Measurements from ENCODE around the gene KCTD4. TPM values are rescaled to one million over a fixed set of nuclear protein-coding genes. Genes with fewer than 3 reads are reported as not detected.
A peak's percentile ranks its signal among the peaks of the same experiment; 100 is the strongest.

Gene KCTD4
- total RNA-seq, 1 experiment from 2014 or later: not detected

- H3K9ac ChIP-seq (ENCODE audit: low read length): no peak overlapping the region
- ATAC-seq (no peak), DNase-seq (no peak)
- no peaks in the 10 kb centered on the region for H3K9me3 ChIP-seq (ENCODE audit: low read length)
- peaks cover 48% of the 10 kb centered on the region for H3K79me2 ChIP-seq (ENCODE audit: low read length)
- CTCF ChIA-PET: no interaction called here
- TF ChIP-seq EZH2phosphoT487 (IDR thresholded peaks at IDR 0.05; ENCODE audit: borderline replicate concordance, low read length) (no peak), CTCF (conservative IDR thresholded peaks at IDR 0.05; ENCODE audit: low read depth, low read length) (no peak), EZH2 (IDR thresholded peaks at IDR 0.05; ENCODE audit: low read length, unreplicated experiment) (no peak)
- peaks cover 18% of the 10 kb centered on the region for H3K4me1 ChIP-seq (ENCODE audit: insufficient read depth, low read length)
- no peak overlapping the region for H3K27ac ChIP-seq (ENCODE audit: low read length)
- no peaks in the 10 kb centered on the region for H3F3A ChIP-seq (ENCODE audit: low read length, unreplicated experiment)
- H3K36me3 ChIP-seq (ENCODE audit: low read depth, low read length): no peaks in the 10 kb centered on the region
- no peak overlapping the region for H3K4me3 ChIP-seq (ENCODE audit: low read length)
- H2AFZ ChIP-seq (ENCODE audit: low read length): no peak overlapping the region
- POLR2A ChIA-PET (ENCODE audit: unreplicated experiment): interaction anchor here (0.6 kb wide), 1 partner anchor 156 kb away, joined by 3 read pairs; the partner anchor contains the start of gene TPT1
- intact Hi-C loops (cut with micrococcal nuclease): no loop called here
- BruUV-seq (replicated peaks): no TSS peak
- no peaks in the 10 kb centered on the region for H3K9me2 ChIP-seq (replicated peaks; ENCODE audit: low read length)
- no peaks in the 10 kb centered on the region for H3K27me3 ChIP-seq (ENCODE audit: low read length)
- no peaks in the 10 kb centered on the region for H4K20me1 ChIP-seq (ENCODE audit: low read length)
- no peak overlapping the region for H3K4me2 ChIP-seq (ENCODE audit: low read length)
Observed at GRCh38 chr13:45184693-45185092, 16.2 kb downstream of the KCTD4 start.

- TF ChIP-seq EZH2 (IDR thresholded peaks at IDR 0.05; ENCODE audit: low read length, unreplicated experiment) (no peak), CTCF (conservative IDR thresholded peaks at IDR 0.05; ENCODE audit: low read depth, low read length) (no peak), EZH2phosphoT487 (IDR thresholded peaks at IDR 0.05; ENCODE audit: borderline replicate concordance, low read length) (no peak)
- Histone ChIP-seq H3K36me3 (ENCODE audit: low read depth, low read length) (no peaks in the 10 kb centered on the region), H2AFZ (ENCODE audit: low read length) (no peak overlapping the region), H3K4me1 (ENCODE audit: insufficient read depth, low read length) (peaks cover 35% of the 10 kb centered on the region), H4K20me1 (ENCODE audit: low read length) (no peaks in the 10 kb centered on the region), H3K9ac (ENCODE audit: low read length) (no peak overlapping the region), H3K9me3 (ENCODE audit: low read length) (no peaks in the 10 kb centered on the region), H3K27ac (ENCODE audit: low read length) (peak overlapping the region; percentile 62), H3F3A (ENCODE audit: low read length, unreplicated experiment) (no peaks in the 10 kb centered on the region), H3K9me2 (replicated peaks; ENCODE audit: low read length) (no peaks in the 10 kb centered on the region), H3K27me3 (ENCODE audit: low read length) (no peaks in the 10 kb centered on the region), H3K79me2 (ENCODE audit: low read length) (peaks cover 71% of the 10 kb centered on the region), H3K4me3 (ENCODE audit: low read length) (no peak overlapping the region), H3K4me2 (ENCODE audit: low read length) (peak overlapping the region; percentile 42)
- CTCF ChIA-PET: no interaction called here
- ATAC-seq (peak; percentile 70), DNase-seq (peak; percentile 42)
- POLR2A ChIA-PET (ENCODE audit: unreplicated experiment): interaction anchor here (0.6 kb wide), 1 partner anchor 111 kb away, joined by 5 read pairs; no protein-coding TSS in a partner anchor
- no TSS peak for BruUV-seq (replicated peaks)
- intact Hi-C loops (cut with micrococcal nuclease): no loop called here
Observed at GRCh38 chr13:45180713-45181601, 19.9 kb downstream of the KCTD4 start.

GRCh38 chr13:45180303-45180702 lies 20.5 kb downstream of the KCTD4 start:
- intact Hi-C loops (cut with micrococcal nuclease): no loop called here
- peaks cover 35% of the 10 kb centered on the region for H3K4me1 ChIP-seq (ENCODE audit: insufficient read depth, low read length)
- no peaks in the 10 kb centered on the region for H4K20me1 ChIP-seq (ENCODE audit: low read length)
- H3K4me3 ChIP-seq (ENCODE audit: low read length): no peak overlapping the region
- POLR2A ChIA-PET (ENCODE audit: unreplicated experiment): no interaction called here
- TF ChIP-seq EZH2phosphoT487 (IDR thresholded peaks at IDR 0.05; ENCODE audit: borderline replicate concordance, low read length) (no peak), CTCF (conservative IDR thresholded peaks at IDR 0.05; ENCODE audit: low read depth, low read length) (no peak)
- CTCF ChIA-PET: no interaction called here
- no TSS peak for BruUV-seq (replicated peaks)
- H3K9me3 ChIP-seq (ENCODE audit: low read length): no peaks in the 10 kb centered on the region
- no peak overlapping the region for H3K4me2 ChIP-seq (ENCODE audit: low read length)
- no peak overlapping the region for H3K9ac ChIP-seq (ENCODE audit: low read length)
- no peak overlapping the region for H3K27ac ChIP-seq (ENCODE audit: low read length)
- H3K9me2 ChIP-seq (replicated peaks; ENCODE audit: low read length): no peaks in the 10 kb centered on the region
- H2AFZ ChIP-seq (ENCODE audit: low read length): no peak overlapping the region
- H3K36me3 ChIP-seq (ENCODE audit: low read depth, low read length): no peaks in the 10 kb centered on the region
- no peaks in the 10 kb centered on the region for H3F3A ChIP-seq (ENCODE audit: low read length, unreplicated experiment)
- no peak for ATAC-seq
- no peak for DNase-seq
- H3K27me3 ChIP-seq (ENCODE audit: low read length): no peaks in the 10 kb centered on the region
- H3K79me2 ChIP-seq (ENCODE audit: low read length): peaks cover 77% of the 10 kb centered on the region
